GM12878 (cell line): Measurements from ENCODE around the gene ATP13A4.

Experiments
- ETV6 ChIP-seq, 2 experiments: fragments of 450-650 bp in 1 of 2; IDR thresholded peaks in 1 of 2; conservative IDR thresholded peaks in 1 of 2; 2 replicates each; pipeline ENCODE4 v1.6.1; 2014; ENCODE audit warnings: antibody characterized with exemption in 1 of 2, borderline replicate concordance in 1 of 2, low read depth in 1 of 2, mild to moderate bottlenecking in 1 of 2, moderate library complexity in 1 of 2
- GABPA ChIP-seq: IDR thresholded peaks from 2 replicates; pipeline ENCODE4 v1.6.1; 2014; ENCODE audit warnings: antibody characterized with exemption, low read depth, mild to moderate bottlenecking, inconsistent platforms
- HDAC2 ChIP-seq: fragments of 200-600 bp; sonication (generic); IDR thresholded peaks from 2 replicates; pipeline ENCODE4 v1.6.1; 2017
- TF ChIP-seq, protein P1 (sequence below), 3 experiments: IDR thresholded peaks in 2 of 3; conservative IDR thresholded peaks in 1 of 3; 2 replicates each; pipeline ENCODE4 v1.5.1; 2011; ENCODE audit warnings: low read depth in 3 of 3, low read length in 3 of 3, mild to moderate bottlenecking in 3 of 3, control low read depth in 2 of 3, moderate library complexity in 2 of 3, inconsistent platforms in 1 of 3, mixed read lengths in 1 of 3; ENCODE audit not compliant: control insufficient read depth in 2 of 3, insufficient read depth in 1 of 3; ENCODE audit errors: extremely low read depth in 1 of 3

DNA sequence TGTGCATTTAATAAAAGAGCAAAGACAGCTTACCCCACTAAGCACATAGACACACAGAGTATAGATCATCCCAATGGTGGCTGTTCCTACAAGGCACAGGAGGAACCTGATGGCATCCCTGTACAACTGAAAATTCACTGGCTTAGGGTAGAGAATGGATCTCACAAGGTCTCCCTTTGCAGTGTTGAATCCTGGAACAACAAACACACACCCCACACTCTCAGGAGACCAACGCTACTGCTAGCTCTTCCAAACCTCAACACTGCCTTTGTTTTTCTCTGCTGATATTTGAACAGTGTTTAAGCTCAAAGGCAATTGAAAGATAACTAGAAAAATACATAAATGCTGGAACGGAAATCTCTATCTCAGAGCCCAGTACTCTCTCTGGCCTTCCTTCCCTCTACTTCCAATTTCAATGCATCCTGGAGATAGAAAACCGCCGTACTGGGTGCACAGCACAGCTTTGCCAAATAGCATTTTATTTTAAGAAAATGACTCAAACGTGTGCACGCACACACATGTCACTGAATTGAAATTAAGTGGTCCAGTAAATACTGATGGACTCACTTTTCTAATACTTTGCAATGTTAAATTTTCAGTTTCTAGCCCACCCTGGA, 88.6 kb downstream of the ATP13A4 start:
- TF ChIP-seq, protein P1, sequence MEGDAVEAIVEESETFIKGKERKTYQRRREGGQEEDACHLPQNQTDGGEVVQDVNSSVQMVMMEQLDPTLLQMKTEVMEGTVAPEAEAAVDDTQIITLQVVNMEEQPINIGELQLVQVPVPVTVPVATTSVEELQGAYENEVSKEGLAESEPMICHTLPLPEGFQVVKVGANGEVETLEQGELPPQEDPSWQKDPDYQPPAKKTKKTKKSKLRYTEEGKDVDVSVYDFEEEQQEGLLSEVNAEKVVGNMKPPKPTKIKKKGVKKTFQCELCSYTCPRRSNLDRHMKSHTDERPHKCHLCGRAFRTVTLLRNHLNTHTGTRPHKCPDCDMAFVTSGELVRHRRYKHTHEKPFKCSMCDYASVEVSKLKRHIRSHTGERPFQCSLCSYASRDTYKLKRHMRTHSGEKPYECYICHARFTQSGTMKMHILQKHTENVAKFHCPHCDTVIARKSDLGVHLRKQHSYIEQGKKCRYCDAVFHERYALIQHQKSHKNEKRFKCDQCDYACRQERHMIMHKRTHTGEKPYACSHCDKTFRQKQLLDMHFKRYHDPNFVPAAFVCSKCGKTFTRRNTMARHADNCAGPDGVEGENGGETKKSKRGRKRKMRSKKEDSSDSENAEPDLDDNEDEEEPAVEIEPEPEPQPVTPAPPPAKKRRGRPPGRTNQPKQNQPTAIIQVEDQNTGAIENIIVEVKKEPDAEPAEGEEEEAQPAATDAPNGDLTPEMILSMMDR (IDR thresholded peaks at IDR 0.05 in 2 of 3, conservative IDR thresholded peaks at IDR 0.05 in 1 of 3; ENCODE audit: control insufficient read depth in 2 of 3, extremely low read depth in 1 of 3, insufficient read depth in 1 of 3, low read depth in 3 of 3, low read length in 3 of 3) = no peak
- TF ChIP-seq HDAC2 (no peak), ETV6 (conservative IDR thresholded peaks at IDR 0.05 in 1 of 2, IDR thresholded peaks at IDR 0.05 in 1 of 2; ENCODE audit: borderline replicate concordance in 1 of 2, low read depth in 1 of 2) (no peak), GABPA (no peak)
